ENCODE results near the gene UBL4A. TPM values are rescaled to one million over a fixed set of nuclear protein-coding genes. Genes with fewer than 3 reads are reported as not detected.

The UBL4A gene
- total RNA-seq, 4 donors from 2014 or later = 32.9 to 63.4 (median 41.3) TPM

DNA sequence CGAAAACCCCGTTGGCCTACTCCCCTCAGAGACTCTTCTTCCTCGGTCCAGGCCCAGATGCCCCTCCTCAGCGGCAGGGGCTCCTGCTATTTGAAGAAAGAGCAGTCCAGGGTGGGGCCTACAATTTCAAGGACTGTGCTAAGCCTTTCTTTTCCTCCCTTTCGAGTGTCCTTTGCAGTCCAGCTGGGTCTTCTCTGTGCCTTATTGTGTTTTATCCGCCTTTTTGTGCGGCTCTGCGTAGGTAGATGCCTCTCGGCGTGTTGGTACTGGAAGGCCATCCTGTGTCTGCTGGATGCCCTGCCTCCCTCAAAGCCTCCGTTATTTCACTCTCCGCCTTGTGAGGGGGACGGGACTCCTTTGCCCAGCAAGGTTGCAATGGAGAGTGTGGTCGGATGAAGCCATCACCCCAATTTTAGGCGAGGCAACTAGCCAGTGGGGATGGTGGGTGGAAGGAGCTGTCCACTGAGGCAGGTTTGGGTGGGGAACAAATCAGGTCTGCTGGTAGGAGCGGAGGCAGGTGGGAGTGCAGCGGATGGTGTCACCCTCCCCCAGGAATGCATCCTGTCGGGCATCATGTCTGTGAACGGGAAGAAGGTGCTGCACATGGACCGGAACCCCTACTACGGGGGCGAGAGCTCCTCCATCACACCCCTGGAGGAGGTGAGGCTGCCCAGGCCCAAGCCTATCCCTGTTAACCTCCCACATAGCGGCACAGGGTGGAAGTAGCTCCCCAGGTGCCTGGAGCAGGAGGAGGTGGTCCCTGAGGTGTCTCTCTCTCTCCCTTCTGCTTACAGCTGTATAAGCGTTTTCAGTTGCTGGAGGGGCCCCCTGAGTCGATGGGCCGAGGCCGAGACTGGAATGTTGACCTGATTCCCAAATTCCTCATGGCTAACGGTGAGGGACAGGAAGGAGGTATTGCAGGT is 48.2 kb downstream of the UBL4A start:
- peak overlapping the region in 1 of 3 donors; percentile 43 for H3K27ac ChIP-seq
- 36 to 61% methylated on average over 17 to 20 of the region's 28 CpGs for whole genome bisulfite sequencing, 2 donors
- H3K4me3 ChIP-seq (replicated peaks in 1 of 3) = peak overlapping the region in 1 of 3 donors; percentile 56
- TF ChIP-seq POLR2A (IDR thresholded peaks at IDR 0.05) = no peak
- TF ChIP-seq, protein P1, sequence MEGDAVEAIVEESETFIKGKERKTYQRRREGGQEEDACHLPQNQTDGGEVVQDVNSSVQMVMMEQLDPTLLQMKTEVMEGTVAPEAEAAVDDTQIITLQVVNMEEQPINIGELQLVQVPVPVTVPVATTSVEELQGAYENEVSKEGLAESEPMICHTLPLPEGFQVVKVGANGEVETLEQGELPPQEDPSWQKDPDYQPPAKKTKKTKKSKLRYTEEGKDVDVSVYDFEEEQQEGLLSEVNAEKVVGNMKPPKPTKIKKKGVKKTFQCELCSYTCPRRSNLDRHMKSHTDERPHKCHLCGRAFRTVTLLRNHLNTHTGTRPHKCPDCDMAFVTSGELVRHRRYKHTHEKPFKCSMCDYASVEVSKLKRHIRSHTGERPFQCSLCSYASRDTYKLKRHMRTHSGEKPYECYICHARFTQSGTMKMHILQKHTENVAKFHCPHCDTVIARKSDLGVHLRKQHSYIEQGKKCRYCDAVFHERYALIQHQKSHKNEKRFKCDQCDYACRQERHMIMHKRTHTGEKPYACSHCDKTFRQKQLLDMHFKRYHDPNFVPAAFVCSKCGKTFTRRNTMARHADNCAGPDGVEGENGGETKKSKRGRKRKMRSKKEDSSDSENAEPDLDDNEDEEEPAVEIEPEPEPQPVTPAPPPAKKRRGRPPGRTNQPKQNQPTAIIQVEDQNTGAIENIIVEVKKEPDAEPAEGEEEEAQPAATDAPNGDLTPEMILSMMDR (IDR thresholded peaks at IDR 0.05) = no peak
- no peaks in the 10 kb centered on the region for H3K27me3 ChIP-seq
- H3K9me3 ChIP-seq = no peaks in the 10 kb centered on the region
- peaks cover 4 to 6% of the 10 kb centered on the region in 2 donors for H3K4me1 ChIP-seq
- peaks cover 3 to 10% of the 10 kb centered on the region in 2 donors for H3K36me3 ChIP-seq
- DNase-seq = no peak
- intact Hi-C loops (cut with DNase I) = loop anchor here (5.0 kb wide), 1 partner anchor 49 kb away; the partner anchor contains the start of gene UBL4A

- H3K4me3 ChIP-seq (replicated peaks in 1 of 3) = peak within 1 kb of the TSS in 1 of 3 donors; percentile 56
- peak within 1 kb of the TSS; percentile 43 to 78 (median 66) for H3K27ac ChIP-seq
- WGBS, 2 donors = 2% methylated on average over 9 of the region's 93 CpGs; no CpG with 5 or more reads in 1 of the 2 donors
- TF ChIP-seq, protein P1 (IDR thresholded peaks at IDR 0.05) = no peak
- TF ChIP-seq POLR2A (IDR thresholded peaks at IDR 0.05) = peak in 1 of 2 donors; percentile 59
- intact Hi-C loops (cut with DNase I) = loop anchor here (5.0 kb wide), 1 partner anchor 50 kb away; the partner anchor contains the start of gene UBL4A
- no peaks in the 10 kb centered on the region for H3K27me3 ChIP-seq
- H3K4me1 ChIP-seq = peaks cover 4 to 6% of the 10 kb centered on the region in 2 donors
- peak; percentile 57 to 59 for DNase-seq
- peaks cover 3 to 10% of the 10 kb centered on the region in 2 donors for H3K36me3 ChIP-seq
- no peaks in the 10 kb centered on the region for H3K9me3 ChIP-seq
Observed at GRCh38 chrX:154436983-154437752, 49.2 kb downstream of the UBL4A start, which contains the start of gene GDI1. GDI1 (plus strand) TSS chrX:154437154; CDS start chrX:154437255, 101 bp downstream.

DNA sequence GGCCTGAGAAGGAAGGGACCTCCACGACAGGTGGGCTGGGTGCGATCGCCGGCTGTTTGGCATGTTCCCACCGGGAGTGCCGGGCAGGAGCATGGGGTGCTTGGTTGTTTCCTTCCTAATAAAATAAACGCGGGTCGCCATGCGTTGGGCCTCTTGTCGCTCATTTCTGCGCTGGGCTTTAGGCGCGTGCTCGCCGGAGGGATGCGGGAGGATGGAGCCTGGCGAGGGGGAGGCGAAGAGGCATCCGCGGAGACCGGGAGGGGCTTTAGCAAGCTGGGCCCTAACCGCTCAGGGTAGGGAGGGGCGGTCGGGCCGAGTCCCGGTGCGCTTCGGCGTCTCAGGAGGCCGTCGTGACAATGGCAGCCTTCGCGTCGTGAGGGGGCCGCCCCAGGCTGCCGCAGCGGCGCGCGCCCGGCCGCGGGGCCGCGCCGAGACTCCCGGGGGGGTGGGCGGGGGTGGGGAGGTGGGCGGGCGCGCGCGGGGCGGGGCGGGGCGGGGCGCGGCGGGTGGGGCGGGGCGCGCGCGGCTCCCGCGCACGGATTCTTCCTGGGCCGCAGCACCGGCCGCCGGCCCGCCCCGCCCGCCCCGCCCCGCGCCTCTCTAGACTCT is 49.9 kb downstream of the UBL4A start:
- intact Hi-C loops (cut with DNase I) = loop anchor here (5.0 kb wide), 1 partner anchor 51 kb away; the partner anchor contains the start of gene UBL4A
- Histone ChIP-seq H3K4me3 (replicated peaks in 1 of 3) (peak overlapping the region in 1 of 3 donors; percentile 56), H3K4me1 (peaks cover 4 to 6% of the 10 kb centered on the region in 2 donors), H3K36me3 (peaks cover 3 to 10% of the 10 kb centered on the region in 2 donors), H3K27me3 (no peaks in the 10 kb centered on the region), H3K9me3 (no peaks in the 10 kb centered on the region), H3K27ac (peak overlapping the region; percentile 43 to 78 (median 66))
- peak; percentile 27 to 30 for DNase-seq
- 67% methylated on average over 3 of the region's 78 CpGs; no CpG with 5 or more reads in 1 of the 2 donors for WGBS, 2 donors
- TF ChIP-seq, protein P1 (IDR thresholded peaks at IDR 0.05) = no peak
- TF ChIP-seq POLR2A (IDR thresholded peaks at IDR 0.05) = no peak

DNA sequence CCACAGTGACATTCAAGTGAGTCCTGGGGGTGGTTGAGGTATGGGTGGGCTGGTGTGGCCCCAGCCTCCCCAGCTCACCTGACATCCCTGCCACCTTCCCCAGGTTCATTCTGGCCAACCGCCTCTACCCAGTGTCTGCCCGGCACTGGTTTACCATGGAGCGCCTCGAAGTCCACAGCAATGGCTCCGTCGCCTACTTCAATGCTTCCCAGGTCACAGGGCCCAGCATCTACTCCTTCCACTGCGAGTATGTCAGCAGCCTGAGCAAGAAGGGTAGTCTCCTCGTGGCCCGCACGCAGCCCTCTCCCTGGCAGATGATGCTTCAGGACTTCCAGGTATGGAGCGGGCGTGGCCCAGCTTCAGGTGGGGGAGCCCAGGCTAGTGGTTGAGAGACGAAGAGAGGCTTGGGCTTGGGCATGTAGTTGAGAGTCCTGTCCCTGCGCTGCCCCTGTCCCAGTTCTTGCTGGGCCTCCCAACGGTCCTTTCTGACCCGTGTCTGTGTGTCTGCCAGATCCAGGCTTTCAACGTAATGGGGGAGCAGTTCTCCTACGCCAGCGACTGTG is 51.2 kb downstream of the UBL4A start:
- no peak for DNase-seq
- Histone ChIP-seq H3K4me1 (peaks cover 4 to 6% of the 10 kb centered on the region in 2 donors), H3K4me3 (replicated peaks in 1 of 3) (no peak overlapping the region), H3K27me3 (no peaks in the 10 kb centered on the region), H3K36me3 (peaks cover 3 to 7% of the 10 kb centered on the region in 2 donors), H3K9me3 (no peaks in the 10 kb centered on the region), H3K27ac (no peak overlapping the region)
- TF ChIP-seq POLR2A (IDR thresholded peaks at IDR 0.05) = no peak
- TF ChIP-seq, protein P1 (IDR thresholded peaks at IDR 0.05) = no peak
- 95 to 98% methylated on average over 7 to 14 of the region's 19 CpGs for WGBS, 2 donors
- intact Hi-C loops (cut with DNase I) = loop anchor here (5.0 kb wide), 1 partner anchor 52 kb away; the partner anchor contains the start of gene UBL4A

Measured in thyroid gland (tissue), 4 donors.